Retinal pigment epithelial cell (primary cell): ENCODE data around the gene OR2B2.

ENCODE experiments used
- DNase-seq: peaks from one replicate; pipeline ENCODE4 v3.0.0-alpha.2; 2010; ENCODE audit warnings: low read depth
- H3K4me3 ChIP-seq: 2 replicates; pipeline ENCODE4 v1.5.1; 2011; ENCODE audit warnings: mild to moderate bottlenecking, low read length, control low read depth, moderate library complexity
- TF ChIP-seq, protein P1 (sequence below): conservative IDR thresholded peaks from 2 replicates; pipeline ENCODE4 v1.5.1; 2011; ENCODE audit warnings: low read depth, low read length, control low read depth, inconsistent platforms

Gene OR2B2

DNA sequence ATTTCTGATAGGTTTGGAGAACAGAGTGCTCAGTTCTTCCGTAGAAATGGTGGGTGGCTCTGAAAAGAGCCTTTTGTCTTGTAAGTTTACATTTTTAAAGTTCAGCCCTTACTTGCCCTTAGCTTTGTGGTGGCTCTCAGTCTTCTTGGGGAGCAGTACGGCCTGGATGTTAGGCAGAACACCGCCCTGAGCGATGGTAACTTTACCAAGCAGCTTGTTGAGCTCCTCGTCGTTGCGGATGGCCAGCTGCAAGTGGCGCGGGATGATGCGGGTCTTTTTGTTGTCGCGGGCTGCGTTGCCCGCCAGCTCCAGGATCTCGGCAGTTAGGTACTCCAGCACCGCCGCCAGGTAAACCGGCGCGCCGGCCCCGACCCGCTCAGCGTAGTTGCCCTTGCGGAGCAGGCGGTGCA is 19.5 kb downstream of the OR2B2 start:
- H3K4me3 ChIP-seq: peak overlapping the region; percentile 85
- no peak for DNase-seq

DNA sequence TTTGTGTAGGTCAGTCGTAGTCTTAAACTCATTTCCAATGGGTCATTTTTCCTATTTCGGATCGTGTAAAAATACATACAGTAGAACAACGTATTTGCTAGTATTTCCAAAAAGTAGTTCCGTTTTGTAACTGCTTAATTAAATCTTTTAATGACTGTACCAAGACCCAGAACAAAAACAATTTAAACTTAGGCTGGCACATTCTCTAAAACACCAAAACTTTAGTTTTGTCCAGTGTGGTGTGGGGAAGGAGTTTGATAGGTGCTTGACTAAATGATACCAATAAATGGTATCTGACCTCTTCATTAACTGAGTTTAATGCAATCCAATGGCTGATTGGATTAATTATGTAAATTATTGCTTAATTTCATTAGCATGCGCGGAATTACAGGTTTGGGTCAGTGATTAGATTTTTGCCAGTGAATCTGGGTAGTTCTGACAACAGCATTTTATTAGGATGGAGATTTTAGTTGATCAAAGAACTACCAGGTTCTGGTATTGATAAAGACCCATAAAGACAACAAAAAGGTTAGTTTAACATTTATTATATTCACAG is 20.8 kb downstream of the OR2B2 start:
- no peak for DNase-seq
- TF ChIP-seq, protein P1, sequence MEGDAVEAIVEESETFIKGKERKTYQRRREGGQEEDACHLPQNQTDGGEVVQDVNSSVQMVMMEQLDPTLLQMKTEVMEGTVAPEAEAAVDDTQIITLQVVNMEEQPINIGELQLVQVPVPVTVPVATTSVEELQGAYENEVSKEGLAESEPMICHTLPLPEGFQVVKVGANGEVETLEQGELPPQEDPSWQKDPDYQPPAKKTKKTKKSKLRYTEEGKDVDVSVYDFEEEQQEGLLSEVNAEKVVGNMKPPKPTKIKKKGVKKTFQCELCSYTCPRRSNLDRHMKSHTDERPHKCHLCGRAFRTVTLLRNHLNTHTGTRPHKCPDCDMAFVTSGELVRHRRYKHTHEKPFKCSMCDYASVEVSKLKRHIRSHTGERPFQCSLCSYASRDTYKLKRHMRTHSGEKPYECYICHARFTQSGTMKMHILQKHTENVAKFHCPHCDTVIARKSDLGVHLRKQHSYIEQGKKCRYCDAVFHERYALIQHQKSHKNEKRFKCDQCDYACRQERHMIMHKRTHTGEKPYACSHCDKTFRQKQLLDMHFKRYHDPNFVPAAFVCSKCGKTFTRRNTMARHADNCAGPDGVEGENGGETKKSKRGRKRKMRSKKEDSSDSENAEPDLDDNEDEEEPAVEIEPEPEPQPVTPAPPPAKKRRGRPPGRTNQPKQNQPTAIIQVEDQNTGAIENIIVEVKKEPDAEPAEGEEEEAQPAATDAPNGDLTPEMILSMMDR: no peak
- peak overlapping the region; percentile 85 for H3K4me3 ChIP-seq

More for the DNA sequence above, 19.5 kb downstream of the OR2B2 start:
- TF ChIP-seq, protein P1: no peak

DNA sequence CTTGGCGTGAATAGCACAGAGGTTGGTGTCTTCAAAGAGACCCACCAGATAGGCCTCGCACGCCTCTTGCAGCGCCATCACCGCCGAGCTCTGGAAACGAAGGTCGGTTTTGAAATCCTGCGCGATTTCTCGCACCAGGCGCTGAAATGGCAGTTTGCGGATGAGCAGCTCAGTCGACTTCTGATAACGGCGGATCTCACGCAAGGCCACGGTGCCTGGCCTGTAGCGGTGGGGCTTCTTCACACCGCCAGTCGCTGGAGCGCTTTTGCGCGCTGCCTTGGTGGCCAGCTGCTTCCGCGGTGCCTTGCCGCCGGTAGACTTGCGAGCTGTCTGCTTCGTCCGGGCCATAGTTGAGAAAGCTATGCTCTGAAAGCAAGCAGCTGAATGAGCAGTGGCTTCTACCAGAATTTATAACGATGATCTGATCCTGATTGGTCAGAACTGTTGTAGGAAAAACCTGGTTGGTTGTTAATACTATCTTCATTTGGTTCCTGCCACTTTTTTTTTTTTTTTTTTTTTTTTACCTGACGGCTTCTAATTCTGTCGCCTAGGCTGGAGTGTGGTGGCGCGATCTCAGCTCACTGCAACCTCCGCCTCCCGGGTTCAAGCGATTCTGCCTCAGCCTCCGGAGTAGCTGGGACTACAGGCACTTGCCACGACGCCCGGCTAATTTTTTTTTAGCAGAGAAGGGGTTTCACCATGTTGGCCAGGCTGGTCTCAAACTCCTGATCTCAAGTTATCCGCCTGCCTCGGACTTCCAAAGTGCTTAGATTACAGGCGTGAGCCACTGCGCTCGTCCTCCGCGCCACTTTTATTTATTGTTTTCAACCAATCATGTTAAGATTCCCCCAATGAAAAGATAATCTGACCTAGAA is 21.5 kb downstream of the OR2B2 start:
- TF ChIP-seq, protein P1: no peak
- H3K4me3 ChIP-seq: peak overlapping the region; percentile 58
- DNase-seq: peak; percentile 88

DNA sequence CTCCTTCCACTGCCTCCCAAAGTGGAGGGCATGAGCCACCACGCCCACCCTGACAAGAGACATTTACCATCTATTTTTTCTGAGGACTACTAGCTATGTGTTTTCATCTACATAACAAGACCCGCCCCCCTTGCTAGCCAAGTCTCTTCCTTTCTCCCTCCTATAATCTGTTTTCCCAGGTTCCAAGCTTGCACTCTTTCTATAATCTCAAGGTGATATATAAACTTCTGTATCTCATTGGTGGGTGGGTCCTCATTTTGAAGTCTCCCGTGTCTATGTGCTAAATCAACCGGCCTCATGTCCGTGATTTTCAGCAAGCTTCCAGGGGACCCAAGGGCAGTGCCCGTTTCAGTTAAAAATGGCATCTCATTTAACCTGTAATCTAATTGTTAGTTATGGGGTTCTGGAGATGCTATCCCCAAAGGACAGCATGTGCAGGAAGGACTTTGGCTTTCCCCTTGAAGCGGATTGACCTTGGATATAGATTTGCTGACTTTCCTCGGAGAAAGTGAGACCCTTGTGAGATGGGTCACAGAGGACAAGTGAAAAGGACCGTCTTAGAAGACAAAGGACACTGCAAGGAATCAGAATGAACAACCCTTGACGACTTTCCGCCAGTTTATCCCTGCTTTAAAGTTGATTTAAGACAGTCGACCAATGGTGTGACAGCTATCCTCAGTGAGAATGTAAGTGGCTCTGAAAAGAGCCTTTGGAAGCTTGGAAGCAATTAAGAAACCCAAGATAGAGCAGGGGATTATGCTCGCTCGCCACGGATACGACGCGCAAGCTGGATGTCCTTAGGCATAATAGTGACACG is 22.4 kb downstream of the OR2B2 start:
- no peak for DNase-seq
- TF ChIP-seq, protein P1: no peak
- H3K4me3 ChIP-seq: peak overlapping the region; percentile 58

DNA sequence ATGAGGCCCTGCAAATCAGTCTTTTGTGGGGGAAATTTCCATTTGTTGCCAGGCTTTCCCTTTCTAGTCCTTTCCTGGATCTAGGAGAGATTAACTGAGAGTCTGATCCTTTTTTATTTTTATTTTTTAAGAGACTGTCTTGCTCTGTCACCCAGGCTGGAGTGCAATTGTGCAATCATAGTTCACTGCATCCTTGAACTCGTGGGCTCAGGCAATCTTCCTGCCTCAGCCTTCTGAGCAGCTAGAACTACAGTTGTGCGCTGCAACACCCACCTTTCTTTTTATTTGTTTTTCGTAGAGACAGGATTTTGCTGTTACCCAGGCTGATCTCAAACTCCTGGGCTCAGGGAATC is 22.9 kb downstream of the OR2B2 start:
- H3K4me3 ChIP-seq: no peak overlapping the region
- no peak for DNase-seq
- TF ChIP-seq, protein P1: no peak

DNA sequence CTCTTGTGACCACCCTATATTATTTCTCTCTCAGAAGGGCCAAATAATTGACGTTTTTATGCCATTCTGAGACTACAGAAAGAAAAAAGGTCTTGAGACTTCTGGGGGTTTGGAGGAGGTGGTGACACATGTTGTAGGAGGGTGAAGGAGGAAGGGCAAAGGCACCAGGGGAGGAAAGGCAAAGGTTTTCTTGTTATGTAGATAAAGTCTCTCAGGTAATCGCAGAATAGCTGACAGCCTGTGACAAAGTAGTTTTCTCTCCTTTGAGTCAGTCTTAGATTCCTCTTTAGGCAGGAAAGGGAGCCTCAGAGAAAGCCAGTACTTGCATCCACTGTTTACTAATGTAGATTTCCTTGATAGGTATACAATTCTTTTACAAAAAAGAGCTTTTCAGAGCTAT is 23.6 kb downstream of the OR2B2 start:
- DNase-seq: no peak
- TF ChIP-seq, protein P1: no peak
- no peak overlapping the region for H3K4me3 ChIP-seq
